GM19455 (cell line): ENCODE measurements around the gene RYR2.

Experiments used
- ATAC-seq: cut with Tn5 transposase; IDR thresholded peaks from one replicate; pipeline ENCODE4 v1.9.1; 2021; ENCODE audit not compliant: unreplicated experiment

The RYR2 gene

DNA sequence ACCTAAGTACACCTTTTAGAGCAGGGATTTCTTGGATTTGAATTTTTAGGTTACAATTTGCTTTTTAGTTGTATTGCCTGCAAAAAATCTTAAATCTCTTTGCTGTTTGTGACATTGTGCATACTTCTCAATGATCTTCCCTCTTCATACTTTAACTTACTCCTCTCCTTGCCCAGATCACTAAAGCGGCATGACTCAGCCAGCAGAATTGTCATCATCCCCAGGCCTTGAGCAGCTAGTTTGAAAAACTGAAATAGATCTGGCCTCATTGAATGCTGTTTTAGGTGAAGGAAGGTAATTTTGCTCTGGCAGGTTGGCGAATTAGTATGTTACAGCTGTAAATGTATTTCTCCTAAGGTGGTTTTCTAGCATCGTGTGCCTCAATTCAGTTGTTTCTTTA lies 145.9 kb downstream of the RYR2 start:
- no peak for ATAC-seq

DNA sequence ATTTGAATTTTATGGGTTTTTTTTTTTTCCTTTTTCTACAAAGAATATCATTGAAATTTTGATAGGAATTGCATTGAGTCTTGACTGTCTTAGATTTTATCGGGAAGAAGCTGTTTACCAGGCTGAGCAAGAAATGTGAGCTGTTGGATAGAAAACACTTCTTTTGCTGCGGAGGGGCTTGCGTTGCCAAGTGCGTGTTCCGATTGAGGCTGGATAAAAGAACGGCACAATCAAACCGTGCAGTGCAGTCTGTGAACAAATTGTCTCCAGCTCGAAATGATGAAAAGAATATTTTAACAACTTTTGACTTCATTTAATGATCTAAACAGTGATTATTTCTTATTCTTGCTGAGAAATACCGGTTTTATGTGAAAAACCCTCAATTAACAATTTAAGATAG lies 149.4 kb downstream of the RYR2 start:
- ATAC-seq, result no peak

DNA sequence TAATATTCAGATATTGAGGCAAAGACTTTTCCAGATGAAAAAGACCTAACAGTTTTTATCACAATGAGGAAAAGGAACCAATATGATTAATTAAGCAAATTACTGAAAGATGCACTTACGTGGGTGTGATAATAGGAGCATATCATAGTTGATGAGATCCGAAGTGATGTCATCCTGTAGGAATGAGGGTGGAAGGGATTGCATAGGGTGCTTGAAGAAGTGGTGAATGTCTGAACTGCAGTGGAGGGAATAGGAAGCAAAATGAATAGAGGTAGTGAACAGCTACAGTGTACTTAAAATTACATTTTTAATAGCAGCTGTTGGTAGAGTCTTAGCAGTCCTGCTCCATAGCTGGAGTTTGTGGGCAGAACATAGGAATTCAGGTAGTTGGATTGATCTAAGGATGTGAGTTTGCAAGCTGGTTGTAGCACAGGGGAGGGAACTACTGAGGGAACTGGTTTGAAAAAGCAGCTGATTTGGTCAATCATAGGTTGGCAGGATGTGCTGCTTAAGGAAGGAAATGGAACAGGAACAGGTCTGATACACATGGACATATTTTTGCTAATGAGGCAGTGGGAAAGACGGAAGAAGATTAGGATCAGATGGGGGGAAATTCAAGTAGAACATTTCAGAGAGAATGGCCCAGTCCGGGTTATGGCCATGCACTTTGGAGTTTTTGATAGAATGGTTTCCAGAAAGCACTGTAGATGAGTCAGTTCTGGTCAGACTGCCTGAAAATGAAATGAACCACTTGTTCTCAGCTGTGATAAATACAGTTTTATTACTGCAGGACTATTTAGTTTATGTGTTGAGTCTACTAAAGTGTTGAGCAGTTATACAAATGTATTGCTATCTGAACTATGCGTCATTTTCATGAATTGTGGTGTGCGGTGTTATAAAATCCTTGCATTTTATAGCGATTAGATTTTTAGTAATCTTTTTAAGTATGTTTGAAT lies 155.8 kb downstream of the RYR2 start:
- no peak for ATAC-seq

DNA sequence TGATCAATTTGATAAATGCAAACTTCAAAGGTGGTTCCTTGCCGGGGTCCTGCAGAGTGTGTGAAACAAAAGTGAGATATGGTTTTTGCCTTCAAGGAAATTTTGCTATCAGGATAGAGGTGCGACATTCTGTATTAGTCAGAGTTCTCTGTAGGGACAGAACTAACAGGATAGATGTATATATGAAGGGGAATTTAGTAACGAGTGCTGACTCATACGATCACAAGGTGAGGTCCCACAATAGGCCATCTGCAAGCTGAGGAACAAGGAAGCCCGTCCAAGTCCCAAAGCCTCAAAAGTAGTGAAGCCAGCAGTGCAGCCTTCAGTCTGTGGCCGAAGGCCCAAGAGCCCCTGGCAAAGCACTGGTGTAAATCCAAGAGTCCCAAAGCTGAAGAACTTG lies 157.0 kb downstream of the RYR2 start:
- no peak for ATAC-seq

DNA sequence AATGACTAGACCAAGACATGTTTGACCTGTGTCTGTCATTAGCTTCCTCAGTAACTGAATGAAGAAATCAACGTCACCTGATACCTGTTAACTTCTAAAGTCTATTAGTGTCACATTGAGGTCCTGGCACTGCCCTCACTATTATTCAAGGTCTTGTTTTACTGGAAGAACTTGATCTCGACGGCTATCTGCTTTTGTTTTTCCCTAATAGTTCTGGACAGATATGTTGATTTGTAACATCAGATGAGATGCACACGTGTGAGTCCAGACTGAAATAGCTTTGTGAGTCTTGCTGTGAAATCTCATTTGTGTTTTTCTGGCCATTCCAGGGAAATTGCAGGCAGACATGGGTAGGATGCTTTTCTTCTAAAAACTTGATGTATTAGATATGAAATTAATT lies 159.2 kb downstream of the RYR2 start:
- ATAC-seq, result no peak

GRCh38 chr1:237204841-237205240 lies 162.9 kb downstream of the RYR2 start:
- ATAC-seq, result no peak

- ATAC-seq, result no peak
Observed at GRCh38 chr1:237205400-237206064, 163.5 kb downstream of the RYR2 start.

DNA sequence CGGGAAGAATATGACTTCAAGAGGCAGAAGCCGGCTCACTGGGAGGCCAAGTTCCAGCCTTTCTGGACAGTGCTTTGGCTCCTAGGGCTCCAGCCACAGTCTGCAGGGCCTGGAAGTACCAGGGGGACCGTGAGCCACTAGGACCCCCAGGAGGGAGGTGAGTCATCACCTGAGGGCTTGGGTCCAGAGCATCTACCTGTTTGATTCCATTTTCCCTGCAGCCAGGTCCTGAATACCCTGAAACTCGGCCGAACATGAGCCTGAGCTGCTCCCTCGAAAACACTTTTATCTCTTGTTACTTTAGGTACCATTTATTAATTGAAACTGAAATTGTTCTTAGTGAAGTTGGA lies 164.1 kb downstream of the RYR2 start:
- ATAC-seq, result no peak

DNA sequence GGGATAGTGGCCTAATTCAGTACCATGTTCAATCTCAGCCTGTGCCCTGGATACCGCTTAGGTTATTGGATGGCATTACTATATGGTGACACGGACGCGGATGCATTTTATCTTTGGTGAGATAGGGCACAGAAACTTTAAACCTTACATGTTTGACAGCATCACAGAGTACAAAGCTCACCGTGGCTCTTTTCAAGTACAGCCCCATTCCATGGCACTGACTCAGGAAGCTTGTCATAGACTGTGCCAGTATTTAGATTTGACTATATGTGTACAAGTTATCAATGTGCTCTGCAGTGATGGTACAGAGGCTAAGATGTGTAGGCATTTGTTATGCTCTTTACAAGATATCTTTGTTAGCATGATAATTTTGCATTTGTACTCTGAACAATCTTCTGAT lies 169.0 kb downstream of the RYR2 start:
- ATAC-seq, result no peak

- no peak for ATAC-seq
Observed at GRCh38 chr1:237211540-237211939, 169.6 kb downstream of the RYR2 start.

- ATAC-seq, result no peak
Observed at GRCh38 chr1:237219751-237220642, 178.0 kb downstream of the RYR2 start.

- no peak for ATAC-seq
Observed at GRCh38 chr1:237223419-237223818, 181.4 kb downstream of the RYR2 start.

- no peak for ATAC-seq
Observed at GRCh38 chr1:237226177-237226944, 184.4 kb downstream of the RYR2 start.

GRCh38 chr1:237227476-237227875 lies 185.5 kb downstream of the RYR2 start:
- no peak for ATAC-seq

- ATAC-seq, result no peak
Observed at GRCh38 chr1:237228421-237228820, 186.4 kb downstream of the RYR2 start.

DNA sequence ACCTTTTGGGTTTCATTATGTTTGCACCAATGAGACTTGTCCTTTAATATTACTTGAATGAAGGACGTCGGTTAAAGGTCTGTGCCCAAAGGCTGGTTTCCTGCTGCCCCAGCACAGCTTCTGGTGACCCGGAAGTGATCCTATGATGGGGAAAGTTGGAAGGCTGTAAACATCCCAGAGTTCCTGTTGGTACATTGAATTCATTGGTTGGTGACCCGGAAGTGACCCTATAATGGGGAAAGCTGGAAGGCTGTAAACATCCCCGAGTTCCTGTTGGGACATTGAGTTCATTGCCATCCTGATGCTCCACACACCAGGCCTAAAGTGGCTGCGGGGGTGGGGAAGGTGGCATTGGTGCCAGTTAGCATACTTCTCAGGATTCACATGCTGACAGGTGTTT lies 187.3 kb downstream of the RYR2 start:
- ATAC-seq, result no peak

- no peak for ATAC-seq
Observed at GRCh38 chr1:237232501-237232900, 190.5 kb downstream of the RYR2 start.

GRCh38 chr1:237235091-237235490 lies 193.1 kb downstream of the RYR2 start:
- no peak for ATAC-seq

DNA sequence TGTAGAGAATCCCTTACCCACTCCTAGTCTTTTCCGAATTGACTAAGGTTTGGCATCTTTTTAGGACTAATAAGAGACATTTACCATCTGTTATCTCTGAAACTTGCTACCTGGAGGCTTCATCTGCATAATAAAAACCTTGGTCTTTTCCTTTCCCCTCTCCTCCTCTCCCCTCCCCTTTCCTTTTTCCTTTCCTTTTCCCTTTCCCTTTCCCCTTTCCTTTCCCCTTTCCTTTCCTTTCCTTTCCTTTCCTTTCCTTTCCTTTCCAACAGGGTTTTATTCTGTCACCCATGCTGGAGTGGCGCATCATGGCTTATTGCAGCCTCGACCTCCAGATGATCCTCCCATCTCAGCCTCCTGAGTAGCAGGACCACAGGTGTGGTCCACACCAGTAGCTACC lies 195.7 kb downstream of the RYR2 start:
- ATAC-seq, result no peak

DNA sequence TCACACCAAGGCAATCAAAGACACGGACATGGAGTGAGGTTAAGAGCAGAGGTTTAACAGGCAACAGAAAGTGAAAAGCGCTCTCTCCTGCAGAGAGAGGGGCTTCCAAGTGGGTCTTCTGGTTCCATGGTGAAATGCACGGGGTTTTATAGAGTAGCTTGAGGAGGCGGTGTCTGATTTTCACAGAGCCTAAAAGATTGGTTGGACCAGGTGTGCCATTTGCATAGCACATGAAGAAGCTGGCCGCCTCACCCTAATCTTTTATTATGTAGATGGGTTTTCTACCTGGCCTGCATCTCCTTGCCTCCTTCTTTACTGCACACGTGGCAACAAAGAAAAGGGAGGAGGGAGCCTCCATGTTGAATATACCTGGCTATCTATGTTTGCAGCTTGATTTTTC lies 197.3 kb downstream of the RYR2 start:
- ATAC-seq, result no peak

DNA sequence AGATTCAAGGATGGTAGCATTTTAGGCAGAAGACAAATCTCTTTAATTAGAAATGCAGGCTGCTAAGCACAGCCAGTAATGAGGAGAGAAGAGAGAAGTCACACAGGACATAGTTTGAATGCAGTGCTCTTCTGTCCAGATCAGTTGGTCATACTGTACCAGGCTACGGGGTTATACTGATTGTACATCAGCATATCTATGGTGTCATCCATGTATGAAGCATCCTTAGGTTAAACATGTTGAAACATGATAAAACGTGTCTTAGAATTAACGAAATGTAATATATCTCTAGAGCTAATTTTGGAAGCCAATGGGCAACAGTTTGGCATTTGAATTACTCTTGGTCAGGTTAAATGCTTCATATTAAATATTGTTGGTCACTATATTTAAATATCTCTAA lies 199.1 kb downstream of the RYR2 start:
- no peak for ATAC-seq
